ENCODE data around the gene STX8.
"Not testable (repeated sequence)": the region's sequence is repeated elsewhere in the genome, so short reads cannot be mapped to it uniquely, and the experiment has no call there.

DNA sequence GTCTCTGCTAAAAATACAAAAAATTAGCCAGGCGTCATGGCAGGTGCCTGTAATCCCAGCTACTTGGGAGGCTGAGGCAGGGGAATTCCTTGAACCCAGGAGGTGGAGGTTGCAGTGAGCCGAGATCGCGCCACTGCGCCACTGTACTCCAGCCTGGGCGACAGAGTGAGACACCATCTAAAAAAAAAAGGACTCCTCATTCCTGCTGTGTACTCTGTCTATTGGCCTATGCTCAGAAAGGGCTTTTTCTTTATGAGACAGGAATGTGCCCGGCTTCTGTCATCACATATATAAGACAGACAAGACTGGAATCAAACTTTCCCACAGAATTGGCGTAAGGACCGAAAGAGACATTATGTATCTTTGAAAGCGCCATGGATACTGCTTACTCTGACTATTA lies 236.1 kb downstream of the STX8 start:
- TF ChIP-seq CTCF (IDR thresholded peaks at IDR 0.05; ENCODE audit: low read depth, low read length); EZH2phosphoT487 (IDR thresholded peaks at IDR 0.05; ENCODE audit: low read depth): not testable (repeated sequence)
